B cell (primary cell): ENCODE data around the gene GIMAP8.

Experiments used
- EZH2 ChIP-seq: IDR thresholded peaks from 2 replicates; pipeline ENCODE4 v1.6.1; 2012; ENCODE audit warnings: borderline replicate concordance, low read depth, mild to moderate bottlenecking, moderate library complexity, low read length; ENCODE audit not compliant: insufficient read depth, poor library complexity, severe bottlenecking
- TF ChIP-seq, protein P1 (sequence below): fragments of 200-600 bp; IDR thresholded peaks from one replicate; pipeline ENCODE4 v1.8.0; 2022; ENCODE audit warnings: antibody characterized with exemption, mild to moderate bottlenecking

DNA sequence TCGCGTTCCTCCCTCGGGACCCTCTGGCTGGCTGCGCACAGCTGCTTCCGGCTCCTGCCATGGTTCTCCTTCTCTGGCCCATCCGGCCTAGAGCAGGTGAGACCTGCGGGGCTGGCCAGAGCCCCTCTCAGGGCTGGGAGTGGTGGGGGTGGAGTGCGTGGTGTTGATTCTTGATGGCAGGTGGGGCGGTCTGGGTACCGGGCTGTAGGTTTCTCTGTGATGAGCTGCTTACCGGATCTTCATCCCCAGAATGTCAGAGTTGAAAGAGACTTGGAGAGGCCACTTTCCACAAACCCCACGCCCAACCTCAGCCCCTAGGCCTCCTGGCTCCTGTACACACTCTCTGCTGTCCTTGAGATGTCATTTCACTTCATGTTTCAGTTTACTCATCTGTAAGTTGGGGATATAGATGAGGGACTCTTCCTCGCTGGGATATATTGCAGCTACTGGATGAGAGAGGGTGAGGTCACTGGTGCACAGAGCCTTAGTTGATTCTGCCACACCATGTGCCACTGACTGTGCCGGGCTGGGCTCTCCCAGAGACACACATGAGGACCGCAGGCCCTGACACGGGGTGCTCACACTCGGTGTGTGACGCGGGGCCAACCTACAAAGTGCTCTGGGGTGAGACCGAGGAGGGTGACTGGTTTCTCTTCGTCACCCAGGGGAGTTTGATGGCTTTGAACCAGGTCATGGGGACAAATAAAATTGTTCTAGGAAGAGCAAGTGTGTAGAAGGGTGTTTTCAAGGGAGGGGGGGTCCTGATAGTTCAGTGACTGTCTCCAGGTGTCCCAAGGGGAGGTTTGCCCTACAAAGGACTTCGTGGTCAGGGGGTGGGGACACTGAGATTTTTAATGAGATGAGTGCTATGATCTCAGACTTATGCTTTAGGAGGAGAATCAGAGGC, 41.8 kb upstream of the GIMAP8 start:
- TF ChIP-seq, protein P1, sequence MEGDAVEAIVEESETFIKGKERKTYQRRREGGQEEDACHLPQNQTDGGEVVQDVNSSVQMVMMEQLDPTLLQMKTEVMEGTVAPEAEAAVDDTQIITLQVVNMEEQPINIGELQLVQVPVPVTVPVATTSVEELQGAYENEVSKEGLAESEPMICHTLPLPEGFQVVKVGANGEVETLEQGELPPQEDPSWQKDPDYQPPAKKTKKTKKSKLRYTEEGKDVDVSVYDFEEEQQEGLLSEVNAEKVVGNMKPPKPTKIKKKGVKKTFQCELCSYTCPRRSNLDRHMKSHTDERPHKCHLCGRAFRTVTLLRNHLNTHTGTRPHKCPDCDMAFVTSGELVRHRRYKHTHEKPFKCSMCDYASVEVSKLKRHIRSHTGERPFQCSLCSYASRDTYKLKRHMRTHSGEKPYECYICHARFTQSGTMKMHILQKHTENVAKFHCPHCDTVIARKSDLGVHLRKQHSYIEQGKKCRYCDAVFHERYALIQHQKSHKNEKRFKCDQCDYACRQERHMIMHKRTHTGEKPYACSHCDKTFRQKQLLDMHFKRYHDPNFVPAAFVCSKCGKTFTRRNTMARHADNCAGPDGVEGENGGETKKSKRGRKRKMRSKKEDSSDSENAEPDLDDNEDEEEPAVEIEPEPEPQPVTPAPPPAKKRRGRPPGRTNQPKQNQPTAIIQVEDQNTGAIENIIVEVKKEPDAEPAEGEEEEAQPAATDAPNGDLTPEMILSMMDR, result no peak
- TF ChIP-seq EZH2, result no peak
